ENCODE measurements around the gene ARHGEF16. TPM values are rescaled to one million over a fixed set of nuclear protein-coding genes. Genes with fewer than 3 reads are reported as not detected.

ARHGEF16 gene
- total RNA-seq, 1 donor from 2014 or later: 0.34 TPM

DNA sequence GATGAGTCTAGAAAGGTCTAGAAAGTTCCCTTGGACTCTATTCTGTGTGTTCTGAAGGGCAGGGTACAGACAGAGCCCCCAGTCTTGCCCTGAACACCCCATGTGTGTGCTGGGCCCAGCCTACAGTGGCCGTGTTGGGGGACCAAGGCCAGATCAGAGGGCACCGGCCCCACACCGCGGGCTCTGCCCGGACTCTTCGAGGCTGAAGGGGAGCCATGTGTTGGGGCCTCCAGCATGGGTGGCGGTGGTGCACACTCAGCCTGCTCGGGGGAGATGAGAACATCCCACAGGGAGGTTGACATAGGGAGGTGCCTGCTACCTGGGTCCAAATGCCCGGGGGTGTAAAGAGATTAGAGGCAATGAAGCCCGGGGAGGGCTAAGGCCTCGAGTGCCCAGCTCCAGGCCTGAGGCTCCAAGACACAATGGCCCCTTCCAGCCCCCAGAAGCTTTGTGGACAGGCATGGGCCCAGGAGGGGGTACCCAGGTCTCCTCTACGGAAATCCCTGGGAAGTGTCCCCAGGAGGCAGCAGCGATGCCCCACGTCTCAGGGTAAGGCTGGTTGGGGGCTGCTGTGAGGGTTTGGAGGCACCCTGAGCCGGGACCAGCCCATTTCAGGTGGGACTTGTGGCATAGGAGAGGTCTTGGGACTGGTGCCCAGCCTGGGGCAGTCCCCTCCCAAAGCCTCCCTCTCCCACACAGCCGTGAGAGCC is 12.1 kb downstream of the ARHGEF16 start:
- no peak overlapping the region for H3K27ac Mint-ChIP-seq (ENCODE audit: unreplicated experiment)
- peaks cover 8% of the 10 kb centered on the region for H3K4me1 Mint-ChIP-seq (ENCODE audit: low read depth, unreplicated experiment)
- H3K4me3 Mint-ChIP-seq (ENCODE audit: unreplicated experiment): no peak overlapping the region
- H3K9me3 Mint-ChIP-seq (ENCODE audit: unreplicated experiment): no peaks in the 10 kb centered on the region
- TF ChIP-seq, protein P1, sequence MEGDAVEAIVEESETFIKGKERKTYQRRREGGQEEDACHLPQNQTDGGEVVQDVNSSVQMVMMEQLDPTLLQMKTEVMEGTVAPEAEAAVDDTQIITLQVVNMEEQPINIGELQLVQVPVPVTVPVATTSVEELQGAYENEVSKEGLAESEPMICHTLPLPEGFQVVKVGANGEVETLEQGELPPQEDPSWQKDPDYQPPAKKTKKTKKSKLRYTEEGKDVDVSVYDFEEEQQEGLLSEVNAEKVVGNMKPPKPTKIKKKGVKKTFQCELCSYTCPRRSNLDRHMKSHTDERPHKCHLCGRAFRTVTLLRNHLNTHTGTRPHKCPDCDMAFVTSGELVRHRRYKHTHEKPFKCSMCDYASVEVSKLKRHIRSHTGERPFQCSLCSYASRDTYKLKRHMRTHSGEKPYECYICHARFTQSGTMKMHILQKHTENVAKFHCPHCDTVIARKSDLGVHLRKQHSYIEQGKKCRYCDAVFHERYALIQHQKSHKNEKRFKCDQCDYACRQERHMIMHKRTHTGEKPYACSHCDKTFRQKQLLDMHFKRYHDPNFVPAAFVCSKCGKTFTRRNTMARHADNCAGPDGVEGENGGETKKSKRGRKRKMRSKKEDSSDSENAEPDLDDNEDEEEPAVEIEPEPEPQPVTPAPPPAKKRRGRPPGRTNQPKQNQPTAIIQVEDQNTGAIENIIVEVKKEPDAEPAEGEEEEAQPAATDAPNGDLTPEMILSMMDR (IDR thresholded peaks at IDR 0.05; ENCODE audit: partially characterized antibody, unreplicated experiment): no peak
- H3K36me3 Mint-ChIP-seq (ENCODE audit: unreplicated experiment): no peaks in the 10 kb centered on the region
- peaks cover 9% of the 10 kb centered on the region for H3K27me3 Mint-ChIP-seq (ENCODE audit: unreplicated experiment)
- DNase-seq: peak; percentile 6

DNA sequence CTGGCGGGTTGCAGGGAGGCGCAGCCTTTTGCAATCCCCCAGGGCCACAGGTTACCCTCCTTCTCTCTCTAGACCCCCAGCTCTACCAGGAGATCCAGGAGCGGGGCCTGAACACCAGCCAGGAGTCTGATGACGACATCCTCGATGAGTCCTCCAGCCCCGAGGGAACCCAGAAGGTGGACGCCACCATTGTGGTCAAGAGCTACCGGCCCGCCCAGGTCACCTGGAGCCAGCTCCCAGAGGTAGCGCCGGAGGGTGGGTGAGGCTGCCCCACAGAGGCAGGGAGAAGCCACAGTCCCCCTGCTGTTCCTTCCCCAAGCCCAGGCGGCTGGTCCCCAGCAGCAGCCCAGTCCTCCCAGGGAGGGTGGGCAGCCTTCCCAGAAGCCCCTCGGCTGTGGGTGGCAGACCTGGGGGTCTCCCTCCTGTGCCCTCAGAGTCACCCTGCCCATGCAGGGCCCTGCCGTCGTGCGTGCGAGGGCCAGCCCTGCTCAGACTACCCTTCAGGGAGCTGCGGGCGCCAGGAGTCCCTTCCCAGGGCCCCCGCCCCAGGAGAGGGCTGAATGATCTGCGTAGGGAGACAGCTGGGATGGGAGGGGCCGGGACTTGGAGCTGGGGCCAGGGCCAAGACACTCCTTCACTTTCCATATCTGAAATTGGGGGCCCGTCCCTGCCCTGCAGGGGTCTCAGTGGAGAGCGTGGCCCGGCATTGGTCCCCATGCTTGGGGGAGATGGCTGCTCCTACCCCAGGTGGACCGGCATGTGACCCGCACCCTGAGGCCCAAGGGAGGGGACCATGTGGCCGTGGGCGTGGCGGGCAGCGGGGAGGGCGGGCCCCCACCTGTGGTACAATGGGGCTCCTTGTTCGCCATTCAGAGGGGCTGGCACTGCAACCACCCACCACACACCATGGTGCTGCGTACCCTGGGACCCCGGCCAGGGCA is 12.9 kb downstream of the ARHGEF16 start:
- H3K27me3 Mint-ChIP-seq (ENCODE audit: unreplicated experiment): peaks cover 9% of the 10 kb centered on the region
- no peaks in the 10 kb centered on the region for H3K36me3 Mint-ChIP-seq (ENCODE audit: unreplicated experiment)
- TF ChIP-seq, protein P1 (IDR thresholded peaks at IDR 0.05; ENCODE audit: partially characterized antibody, unreplicated experiment): no peak
- DNase-seq: peak; percentile 11
- H3K27ac Mint-ChIP-seq (ENCODE audit: unreplicated experiment): no peak overlapping the region
- H3K4me1 Mint-ChIP-seq (ENCODE audit: low read depth, unreplicated experiment): peaks cover 9% of the 10 kb centered on the region
- H3K4me3 Mint-ChIP-seq (ENCODE audit: unreplicated experiment): no peak overlapping the region
- H3K9me3 Mint-ChIP-seq (ENCODE audit: unreplicated experiment): no peaks in the 10 kb centered on the region

DNA sequence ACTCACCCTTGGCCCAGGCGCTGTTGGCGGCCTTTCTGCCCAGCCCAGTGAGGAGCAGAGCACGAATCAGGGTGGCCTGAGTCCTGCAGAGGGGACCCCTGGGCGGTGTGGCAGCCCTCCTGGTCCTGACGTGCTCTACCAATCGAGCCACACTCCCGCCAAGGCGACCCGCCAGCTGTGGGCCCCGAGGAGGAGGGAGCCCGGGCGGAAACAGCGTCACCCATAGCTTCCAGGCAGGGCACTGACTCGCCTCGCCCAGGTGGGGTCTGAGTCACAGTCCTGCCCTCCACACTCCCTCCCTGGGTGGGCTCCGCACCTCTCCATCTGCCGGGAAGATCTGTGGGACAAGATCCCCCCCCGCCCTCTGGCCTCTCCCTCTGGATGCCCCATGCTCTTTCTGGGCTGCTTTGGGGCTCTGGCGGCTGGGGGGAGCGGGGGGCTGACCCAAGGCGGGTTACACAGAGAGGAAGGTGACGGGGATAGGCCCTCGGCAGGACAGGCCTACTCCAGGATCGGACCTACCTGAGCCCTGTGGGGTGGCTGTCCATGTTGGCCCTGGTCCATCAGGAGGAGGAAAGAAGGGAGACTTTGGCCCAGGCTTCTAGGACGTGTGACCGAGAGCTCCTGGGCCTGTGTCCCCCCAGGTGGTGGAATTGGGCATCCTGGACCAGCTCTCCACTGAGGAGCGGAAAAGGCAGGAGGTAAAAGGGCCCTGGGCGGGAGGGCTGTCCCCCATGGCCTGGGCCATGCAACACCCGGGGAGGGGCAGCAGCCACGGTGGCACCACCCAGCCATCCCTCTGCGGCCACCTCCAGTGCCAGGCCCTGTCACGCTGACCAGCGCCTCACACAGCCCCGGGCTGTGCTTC is 14.0 kb downstream of the ARHGEF16 start:
- TF ChIP-seq, protein P1 (IDR thresholded peaks at IDR 0.05; ENCODE audit: partially characterized antibody, unreplicated experiment): no peak
- peak; percentile 15 for DNase-seq
- Mint-ChIP-seq H3K27me3 (ENCODE audit: unreplicated experiment) (peaks cover 9% of the 10 kb centered on the region), H3K4me3 (ENCODE audit: unreplicated experiment) (no peak overlapping the region), H3K4me1 (ENCODE audit: low read depth, unreplicated experiment) (peaks cover 9% of the 10 kb centered on the region), H3K9me3 (ENCODE audit: unreplicated experiment) (no peaks in the 10 kb centered on the region), H3K27ac (ENCODE audit: unreplicated experiment) (no peak overlapping the region), H3K36me3 (ENCODE audit: unreplicated experiment) (no peaks in the 10 kb centered on the region)

DNA sequence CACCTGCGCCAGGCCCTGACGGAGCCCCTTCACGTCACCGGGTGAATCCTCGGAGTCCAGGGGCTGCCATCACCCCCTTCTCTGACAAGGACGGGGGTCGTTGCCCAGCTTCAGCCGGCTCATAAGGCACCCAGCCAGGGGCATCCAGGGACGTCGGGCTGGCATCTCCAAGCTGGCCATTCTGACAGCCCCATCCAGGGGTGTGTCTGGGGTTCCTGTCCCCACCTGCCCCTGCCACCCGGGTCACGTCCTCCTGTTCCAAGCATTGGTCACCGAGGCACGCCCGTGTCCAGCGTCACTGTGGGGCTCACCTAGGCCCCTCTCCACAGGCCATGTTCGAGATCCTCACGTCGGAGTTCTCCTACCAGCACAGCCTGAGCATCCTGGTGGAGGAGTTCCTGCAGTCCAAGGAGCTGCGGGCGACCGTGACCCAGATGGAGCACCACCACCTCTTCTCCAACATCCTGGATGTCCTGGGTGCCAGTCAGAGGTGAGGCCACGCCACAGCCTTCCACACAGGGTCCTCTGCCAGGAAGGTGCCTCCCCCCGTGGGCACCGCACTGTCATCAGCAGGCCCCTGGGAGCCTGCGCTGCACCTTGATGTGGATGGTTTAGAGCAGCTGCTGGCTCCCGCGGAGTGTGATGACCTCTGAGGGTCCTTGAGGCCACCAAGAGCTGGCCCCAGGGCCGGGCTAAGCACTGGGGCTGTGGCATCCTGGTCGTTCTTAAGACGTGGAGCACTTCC is 14.8 kb downstream of the ARHGEF16 start:
- Mint-ChIP-seq H3K27me3 (ENCODE audit: unreplicated experiment) (peaks cover 9% of the 10 kb centered on the region), H3K27ac (ENCODE audit: unreplicated experiment) (no peak overlapping the region), H3K4me1 (ENCODE audit: low read depth, unreplicated experiment) (peaks cover 9% of the 10 kb centered on the region), H3K36me3 (ENCODE audit: unreplicated experiment) (no peaks in the 10 kb centered on the region), H3K9me3 (ENCODE audit: unreplicated experiment) (no peaks in the 10 kb centered on the region), H3K4me3 (ENCODE audit: unreplicated experiment) (no peak overlapping the region)
- TF ChIP-seq, protein P1 (IDR thresholded peaks at IDR 0.05; ENCODE audit: partially characterized antibody, unreplicated experiment): no peak
- peak; percentile 14 for DNase-seq
